ENCODE measurements around the gene PROM2.

PROM2 gene

GRCh38 chr2:95331606-95332005 is 57.4 kb downstream of the PROM2 start:
- TF ChIP-seq CTCF (IDR thresholded peaks at IDR 0.05; ENCODE audit: low read depth, low read length) = no peak
- DNase-seq (ENCODE audit: extremely low read depth, low read depth) = no peak

- TF ChIP-seq CTCF (IDR thresholded peaks at IDR 0.05; ENCODE audit: low read depth, low read length) = no peak
- DNase-seq (ENCODE audit: extremely low read depth, low read depth) = no peak
These were observed 57.8 kb downstream of the PROM2 start for GRCh38 chr2:95332036-95332435.

GRCh38 chr2:95333056-95333455 is 58.8 kb downstream of the PROM2 start:
- TF ChIP-seq CTCF (IDR thresholded peaks at IDR 0.05; ENCODE audit: low read depth, low read length) = no peak
- no peak for DNase-seq (ENCODE audit: extremely low read depth, low read depth)

- DNase-seq (ENCODE audit: extremely low read depth, low read depth) = peak; percentile 87
These were observed 59.7 kb downstream of the PROM2 start for GRCh38 chr2:95333888-95334338.

GRCh38 chr2:95334916-95335641 is 60.8 kb downstream of the PROM2 start:
- no peak for TF ChIP-seq CTCF (IDR thresholded peaks at IDR 0.05; ENCODE audit: low read depth, low read length)
- no peak for DNase-seq (ENCODE audit: extremely low read depth, low read depth)

More at GRCh38 chr2:95333888-95334338, 59.7 kb downstream of the PROM2 start:
- TF ChIP-seq CTCF (IDR thresholded peaks at IDR 0.05; ENCODE audit: low read depth, low read length) = no peak

- no peak for DNase-seq (ENCODE audit: extremely low read depth, low read depth)
- TF ChIP-seq CTCF (IDR thresholded peaks at IDR 0.05; ENCODE audit: low read depth, low read length) = no peak
These were observed 62.2 kb downstream of the PROM2 start for GRCh38 chr2:95336406-95336805.

GRCh38 chr2:95337829-95338228 is 63.6 kb downstream of the PROM2 start:
- no peak for TF ChIP-seq CTCF (IDR thresholded peaks at IDR 0.05; ENCODE audit: low read depth, low read length)
- DNase-seq (ENCODE audit: extremely low read depth, low read depth) = no peak
